SK-N-SH (cell line): ENCODE data around the gene FAM81A. TPM values are rescaled to one million over a fixed set of nuclear protein-coding genes. Genes with fewer than 3 reads are reported as not detected.

Source experiments
- CTCF ChIA-PET: fragments of 300-600, 350-600 bp; formaldehyde crosslinking; extraction: SDS; loops from one replicate; lab custom pipeline; 2021; lab: Yijun Ruan, JAX
- POLR2A ChIA-PET: fragments of 350-600 bp; sonication (Branson Sonifier 250); formaldehyde crosslinking; extraction: SDS; loops from one replicate; lab custom pipeline; 2020; ENCODE audit warnings: antibody characterized with exemption, inconsistent platforms; lab: Yijun Ruan, JAX
- DNase-seq: peaks from one replicate; pipeline ENCODE4 v3.0.0; 2012
- H2AFZ ChIP-seq: fragments of 200-600 bp; sonication (generic); 2 replicates; pipeline ENCODE4 v1.8.1; 2016; ENCODE audit warnings: antibody characterized with exemption, mild to moderate bottlenecking, low read depth
- H3F3A ChIP-seq: fragments of 200-600 bp; sonication (generic); replicated peaks from 2 replicates; pipeline ENCODE3; 2016; ENCODE audit warnings: antibody characterized with exemption, mild to moderate bottlenecking; ENCODE audit not compliant: insufficient read depth
- H3K27ac ChIP-seq, 2 experiments: fragments of 200-500 bp in 1 of 2; fragments of 200-600 bp in 1 of 2; sonication (Bioruptor generic) in 1 of 2; sonication (generic), shearing (Covaris generic) in 1 of 2; 2 replicates each; pipeline versions ENCODE4 v1.5.1 to v1.6.1; 2014 to 2016; ENCODE audit warnings: low read depth in 2 of 2, inconsistent platforms in 1 of 2, low read length in 1 of 2, mild to moderate bottlenecking in 1 of 2, mixed read lengths in 1 of 2
- H3K27me3 ChIP-seq: fragments of 200-600 bp; sonication (generic), shearing (Covaris generic); 2 replicates; pipeline ENCODE4 v1.6.1; 2016; ENCODE audit warnings: mixed run types; ENCODE audit not compliant: insufficient read depth
- H3K36me3 ChIP-seq, 2 experiments: fragments of 200-500 bp in 1 of 2; fragments of 200-600 bp in 1 of 2; sonication (Bioruptor generic) in 1 of 2; sonication (generic) in 1 of 2; replicated peaks in 1 of 2; 2 replicates each; pipeline versions ENCODE3 to v1.5.1; 2014 to 2016; ENCODE audit warnings: low read length in 1 of 2, mild to moderate bottlenecking in 1 of 2; ENCODE audit not compliant: insufficient read depth in 2 of 2, control insufficient read depth in 1 of 2
- H3K4me1 ChIP-seq, 2 experiments: fragments of 200-500 bp in 1 of 2; fragments of 200-600 bp in 1 of 2; sonication (Bioruptor generic) in 1 of 2; sonication (generic), shearing (Covaris generic) in 1 of 2; 2 replicates each; pipeline versions ENCODE4 v1.5.1 to v1.6.1; 2014 to 2016; ENCODE audit warnings: low read depth in 1 of 2, low read length in 1 of 2, mixed run types in 1 of 2; ENCODE audit not compliant: insufficient read depth in 2 of 2, control insufficient read depth in 1 of 2
- H3K4me2 ChIP-seq: fragments of 200-600 bp; sonication (generic), shearing (Covaris generic); 2 replicates; pipeline ENCODE4 v1.6.1; 2017; ENCODE audit warnings: mixed run types
- H3K4me3 ChIP-seq, 2 experiments: fragments of 200-500 bp in 1 of 2; fragments of 200-600 bp in 1 of 2; sonication (Bioruptor generic) in 1 of 2; sonication (generic), shearing (Covaris generic) in 1 of 2; 2 replicates each; pipeline versions ENCODE4 v1.5.1 to v1.8.1; 2014 to 2016; ENCODE audit warnings: low read depth in 2 of 2, inconsistent platforms in 1 of 2, low read length in 1 of 2, mild to moderate bottlenecking in 1 of 2, mixed read lengths in 1 of 2, moderate library complexity in 1 of 2
- H3K79me2 ChIP-seq: fragments of 200-600 bp; sonication (generic); 2 replicates; pipeline ENCODE4 v1.8.1; 2017; ENCODE audit warnings: mild to moderate bottlenecking; ENCODE audit not compliant: insufficient read depth
- H3K9ac ChIP-seq: fragments of 200-600 bp; sonication (generic); 2 replicates; pipeline ENCODE4 v1.6.1; 2017; ENCODE audit warnings: mixed run types
- H3K9me2 ChIP-seq: fragments of 200-600 bp; sonication (generic); 2 replicates; pipeline ENCODE4 v1.6.1; 2017; ENCODE audit warnings: mixed run types
- H3K9me3 ChIP-seq: fragments of 200-600 bp; sonication (generic); 2 replicates; pipeline ENCODE4 v1.6.1; 2017; ENCODE audit warnings: mixed run types, mild to moderate bottlenecking, moderate library complexity
- H4K20me1 ChIP-seq: fragments of 200-600 bp; sonication (generic); 2 replicates; pipeline ENCODE4 v1.6.1; 2017; ENCODE audit warnings: mild to moderate bottlenecking, mixed run types; ENCODE audit not compliant: insufficient read depth
- EZH2phosphoT487 ChIP-seq: fragments of 200-600 bp; sonication (generic); IDR thresholded peaks from 2 replicates; pipeline ENCODE4 v1.6.1; 2017; ENCODE audit warnings: low read depth, mixed run types, mild to moderate bottlenecking, antibody characterized with exemption, moderate library complexity, borderline replicate concordance
- FOSL2 ChIP-seq: IDR thresholded peaks from 2 replicates; pipeline ENCODE4 v1.4.0; 2012; ENCODE audit warnings: low read depth, mild to moderate bottlenecking, moderate library complexity, borderline replicate concordance
- JUND ChIP-seq: IDR thresholded peaks from 2 replicates; pipeline ENCODE4 v1.4.0; 2012
- MXI1 ChIP-seq: IDR thresholded peaks from 2 replicates; pipeline ENCODE4 v1.6.1; 2012; ENCODE audit warnings: mild to moderate bottlenecking, low read depth, low read length, improper control_type of control experiment
- NFIC ChIP-seq: IDR thresholded peaks from 2 replicates; pipeline ENCODE4 v1.4.0; 2012; ENCODE audit warnings: borderline replicate concordance
- NRF1 ChIP-seq: IDR thresholded peaks from 2 replicates; pipeline ENCODE4 v1.6.1; 2012; ENCODE audit warnings: low read depth, mild to moderate bottlenecking, low read length
- POLR2AphosphoS5 ChIP-seq: IDR thresholded peaks from 2 replicates; pipeline ENCODE4 v1.6.1; 2012; ENCODE audit warnings: low read depth, low read length
- RAD21 ChIP-seq: IDR thresholded peaks from 2 replicates; pipeline ENCODE4 v1.6.1; 2012; ENCODE audit warnings: mild to moderate bottlenecking, low read length
- TAF1 ChIP-seq: IDR thresholded peaks from 2 replicates; pipeline ENCODE4 v1.6.1; 2012; ENCODE audit warnings: low read depth, mild to moderate bottlenecking, low read length, moderate library complexity, borderline replicate concordance
- TCF12 ChIP-seq: IDR thresholded peaks from 2 replicates; pipeline ENCODE4 v1.4.0; 2012
- TEAD4 ChIP-seq: IDR thresholded peaks from 2 replicates; pipeline ENCODE4 v1.4.0; 2012; ENCODE audit warnings: mild to moderate bottlenecking, borderline replicate concordance; ENCODE audit not compliant: insufficient read depth
- USF1 ChIP-seq: IDR thresholded peaks from 2 replicates; pipeline ENCODE4 v1.4.0; 2012; ENCODE audit warnings: low read depth, borderline replicate concordance
- YY1 ChIP-seq: IDR thresholded peaks from 2 replicates; pipeline ENCODE4 v1.4.0; 2012; ENCODE audit warnings: low read depth, mild to moderate bottlenecking
- WGBS: methylation state at CpG from one replicate; pipeline ENCODE4 v1.1.6; 2017; ENCODE audit warnings: low lambda C conversion rate; 5-methylcytosine and 5-hydroxymethylcytosine counted together
- polyA plus RNA-seq, 3 experiments: library from polyadenylated mRNA; depleted of rRNA; stranded (reverse); fragments of >200 nt; gene quantifications; 2 replicates each; pipeline ENCODE4 v1.2.3, GENCODE V29; 2012
- TF ChIP-seq, protein P1 (sequence below): fragments of 150-350 bp; IDR thresholded peaks from 2 replicates; pipeline ENCODE4 v1.6.1; 2016; ENCODE audit warnings: mild to moderate bottlenecking, low read depth, low read length

FAM81A gene
- polyA plus RNA-seq, 1 of the 3 experiments (the other 2 are of a cell fraction): 1.1 TPM

DNA sequence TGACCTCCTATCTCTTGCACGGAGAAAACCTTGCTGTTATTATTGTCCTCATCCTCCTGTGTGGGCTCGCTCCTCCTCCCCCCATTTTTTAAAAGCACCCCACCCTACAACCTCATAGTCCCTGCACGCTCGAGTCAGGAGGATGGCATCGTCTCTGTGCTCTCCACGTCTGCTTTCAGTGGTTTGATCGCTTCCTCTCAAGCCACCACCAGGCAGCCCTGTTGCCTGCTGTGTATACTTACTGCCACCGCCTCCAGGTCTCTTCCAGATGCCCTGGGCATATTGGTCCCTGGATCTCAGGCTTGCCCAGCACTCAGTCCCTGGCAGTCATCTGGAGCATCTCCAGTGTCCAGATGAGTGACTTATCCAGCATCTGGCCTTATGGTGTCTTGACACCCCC is 131.5 kb downstream of the FAM81A start:
- H3K36me3 ChIP-seq: no peaks in the 10 kb centered on the region
- H3K79me2 ChIP-seq: no peaks in the 10 kb centered on the region
- H3K4me1 ChIP-seq: no peaks in the 10 kb centered on the region
- no peak overlapping the region for H3K27ac ChIP-seq
- H3K27me3 ChIP-seq: no peaks in the 10 kb centered on the region
- no peak overlapping the region for H3K9ac ChIP-seq
- TF ChIP-seq RAD21: no peak
- TF ChIP-seq TCF12: no peak
- no peak for TF ChIP-seq USF1
- TF ChIP-seq FOSL2: no peak
- no peak for TF ChIP-seq YY1
- TF ChIP-seq NFIC: no peak
- TF ChIP-seq TAF1: no peak
- TF ChIP-seq EZH2phosphoT487: no peak
- no peak for TF ChIP-seq POLR2AphosphoS5
- TF ChIP-seq, protein P1, sequence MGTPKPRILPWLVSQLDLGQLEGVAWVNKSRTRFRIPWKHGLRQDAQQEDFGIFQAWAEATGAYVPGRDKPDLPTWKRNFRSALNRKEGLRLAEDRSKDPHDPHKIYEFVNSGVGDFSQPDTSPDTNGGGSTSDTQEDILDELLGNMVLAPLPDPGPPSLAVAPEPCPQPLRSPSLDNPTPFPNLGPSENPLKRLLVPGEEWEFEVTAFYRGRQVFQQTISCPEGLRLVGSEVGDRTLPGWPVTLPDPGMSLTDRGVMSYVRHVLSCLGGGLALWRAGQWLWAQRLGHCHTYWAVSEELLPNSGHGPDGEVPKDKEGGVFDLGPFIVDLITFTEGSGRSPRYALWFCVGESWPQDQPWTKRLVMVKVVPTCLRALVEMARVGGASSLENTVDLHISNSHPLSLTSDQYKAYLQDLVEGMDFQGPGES: no peak
- TF ChIP-seq MXI1: no peak
- POLR2A ChIA-PET: no interaction called here
- H3F3A ChIP-seq: no peaks in the 10 kb centered on the region
- H3K4me3 ChIP-seq: no peak overlapping the region
- H3K9me2 ChIP-seq: no peaks in the 10 kb centered on the region
- no peak overlapping the region for H3K4me2 ChIP-seq
- H3K9me3 ChIP-seq: peaks cover 7% of the 10 kb centered on the region
- WGBS: 70% methylated on average over 8 of the region's 8 CpGs
- no peaks in the 10 kb centered on the region for H4K20me1 ChIP-seq
- no peak overlapping the region for H2AFZ ChIP-seq
- DNase-seq: no peak
- CTCF ChIA-PET: no interaction called here

DNA sequence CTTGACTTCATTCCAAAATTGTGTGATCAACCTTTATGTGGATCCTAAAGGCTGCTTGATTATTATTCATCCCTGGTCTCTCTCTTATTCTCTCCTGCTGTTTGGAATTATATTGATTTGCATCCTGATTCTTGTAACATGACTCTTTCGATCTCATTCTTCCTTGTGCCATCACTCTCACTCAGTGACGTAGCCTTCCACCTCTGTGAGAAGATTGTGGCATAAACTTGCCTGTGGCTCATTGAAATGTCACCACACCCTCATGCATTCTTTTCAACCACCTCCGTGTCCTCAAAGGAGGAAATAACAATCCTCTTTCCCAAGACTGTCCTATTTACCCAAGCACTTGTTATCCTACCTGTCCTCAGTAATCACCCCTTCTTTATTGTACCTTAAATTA is 132.3 kb downstream of the FAM81A start:
- 40% methylated on average over 3 of the region's 3 CpGs for WGBS
- POLR2A ChIA-PET: no interaction called here
- Histone ChIP-seq H3K4me1 (no peaks in the 10 kb centered on the region), H3K4me3 (no peak overlapping the region), H3K4me2 (no peak overlapping the region), H3K9me3 (peaks cover 5% of the 10 kb centered on the region), H3K36me3 (no peaks in the 10 kb centered on the region), H2AFZ (no peak overlapping the region), H3K79me2 (no peaks in the 10 kb centered on the region), H3K9ac (no peak overlapping the region), H3K27me3 (no peaks in the 10 kb centered on the region), H3F3A (no peaks in the 10 kb centered on the region), H3K27ac (no peak overlapping the region), H3K9me2 (no peaks in the 10 kb centered on the region), H4K20me1 (no peaks in the 10 kb centered on the region)
- no peak for DNase-seq
- TF ChIP-seq TEAD4 (no peak), JUND (no peak), NRF1 (no peak), USF1 (no peak)
- CTCF ChIA-PET: no interaction called here
